ENCODE measurements around the gene PARP1. TPM values are rescaled to one million over a fixed set of nuclear protein-coding genes. Genes with fewer than 3 reads are reported as not detected.

PARP1 gene
- total RNA-seq, 1 donor from 2014 or later = 313 TPM

- no peaks in the 10 kb centered on the region for H3K9me3 Mint-ChIP-seq
- H3K27me3 Mint-ChIP-seq (ENCODE audit: low read depth) = no peaks in the 10 kb centered on the region
- H3K27ac Mint-ChIP-seq (ENCODE audit: unreplicated experiment) = no peak overlapping the region
- H3K4me3 Mint-ChIP-seq = no peak overlapping the region
- peaks cover 33% of the 10 kb centered on the region for H3K36me3 Mint-ChIP-seq (ENCODE audit: low read depth)
- DNase-seq (ENCODE audit: low read depth, low spot score) = no peak
- no peak for TF ChIP-seq CTCF (conservative IDR thresholded peaks at IDR 0.05)
- peaks cover 16% of the 10 kb centered on the region for H3K4me1 Mint-ChIP-seq
Observed at GRCh38 chr1:226397011-226397926, 10.6 kb downstream of the PARP1 start.

- no peaks in the 10 kb centered on the region for H3K9me3 Mint-ChIP-seq
- no peak for TF ChIP-seq CTCF (conservative IDR thresholded peaks at IDR 0.05)
- H3K4me3 Mint-ChIP-seq = no peak overlapping the region
- H3K27me3 Mint-ChIP-seq (ENCODE audit: low read depth) = no peaks in the 10 kb centered on the region
- no peak overlapping the region for H3K27ac Mint-ChIP-seq (ENCODE audit: unreplicated experiment)
- H3K4me1 Mint-ChIP-seq = peaks cover under 1% of the 10 kb centered on the region
- peaks cover 32% of the 10 kb centered on the region for H3K36me3 Mint-ChIP-seq (ENCODE audit: low read depth)
- no peak for DNase-seq (ENCODE audit: low read depth, low spot score)
Observed at GRCh38 chr1:226395753-226396152, 12.1 kb downstream of the PARP1 start.

GRCh38 chr1:226394462-226394861 lies 13.4 kb downstream of the PARP1 start:
- H3K27ac Mint-ChIP-seq (ENCODE audit: unreplicated experiment) = no peak overlapping the region
- no peak overlapping the region for H3K4me3 Mint-ChIP-seq
- H3K27me3 Mint-ChIP-seq (ENCODE audit: low read depth) = no peaks in the 10 kb centered on the region
- peaks cover 21% of the 10 kb centered on the region for H3K36me3 Mint-ChIP-seq (ENCODE audit: low read depth)
- TF ChIP-seq CTCF (conservative IDR thresholded peaks at IDR 0.05) = no peak
- no peaks in the 10 kb centered on the region for H3K9me3 Mint-ChIP-seq
- no peaks in the 10 kb centered on the region for H3K4me1 Mint-ChIP-seq
- no peak for DNase-seq (ENCODE audit: low read depth, low spot score)

- Mint-ChIP-seq H3K4me1 (no peaks in the 10 kb centered on the region), H3K36me3 (ENCODE audit: low read depth) (peaks cover 23% of the 10 kb centered on the region), H3K27ac (ENCODE audit: unreplicated experiment) (no peak overlapping the region), H3K9me3 (no peaks in the 10 kb centered on the region), H3K4me3 (no peak overlapping the region), H3K27me3 (ENCODE audit: low read depth) (no peaks in the 10 kb centered on the region)
- TF ChIP-seq CTCF (conservative IDR thresholded peaks at IDR 0.05) = no peak
- no peak for DNase-seq (ENCODE audit: low read depth, low spot score)
Observed at GRCh38 chr1:226390681-226391080, 17.2 kb downstream of the PARP1 start.

GRCh38 chr1:226388131-226388530 lies 19.8 kb downstream of the PARP1 start:
- DNase-seq (ENCODE audit: low read depth, low spot score) = no peak
- TF ChIP-seq CTCF (conservative IDR thresholded peaks at IDR 0.05) = no peak
- Mint-ChIP-seq H3K4me3 (no peak overlapping the region), H3K9me3 (no peaks in the 10 kb centered on the region), H3K27ac (ENCODE audit: unreplicated experiment) (no peak overlapping the region), H3K27me3 (ENCODE audit: low read depth) (no peaks in the 10 kb centered on the region), H3K36me3 (ENCODE audit: low read depth) (peaks cover 26% of the 10 kb centered on the region), H3K4me1 (no peaks in the 10 kb centered on the region)

All from neural crest cell (in vitro differentiated cells).